Measurements from ENCODE around the gene SHANK3.

DNA sequence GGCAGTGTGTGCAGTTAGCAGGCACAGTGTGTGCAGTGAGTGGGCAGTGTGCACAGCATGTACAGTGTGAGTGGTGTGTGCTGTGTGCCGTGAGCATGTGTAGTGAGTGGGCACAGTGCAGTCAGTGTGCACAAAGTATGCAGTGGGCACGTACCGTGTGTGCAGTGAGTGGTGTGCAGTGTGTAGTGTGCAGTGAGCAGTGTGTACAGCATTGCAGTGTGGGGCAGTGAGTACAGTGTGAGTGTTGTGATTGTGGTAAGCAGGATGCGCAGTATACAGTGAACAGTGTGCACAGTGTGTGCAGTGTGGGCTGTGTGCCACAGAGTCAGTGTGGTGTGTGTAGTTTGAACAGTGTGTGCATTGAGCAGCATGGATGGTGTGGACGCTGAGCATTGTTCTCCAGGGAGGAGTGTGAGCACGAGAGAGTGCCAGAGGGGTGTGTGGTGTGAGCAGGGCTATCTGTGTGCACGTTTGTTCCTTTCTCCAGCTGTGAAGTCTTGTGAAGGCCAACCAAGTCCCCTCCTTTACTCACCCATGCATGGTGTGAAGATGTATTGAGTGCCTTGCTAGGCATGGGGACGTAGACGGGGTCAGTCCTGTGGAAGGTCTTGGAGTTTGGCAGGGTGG is 3.0 kb downstream of the SHANK3 start:
- TF ChIP-seq GATA2 (IDR thresholded peaks at IDR 0.05; ENCODE audit: low read depth, low read length), result no peak
- TF ChIP-seq GATA3 (IDR thresholded peaks at IDR 0.05; ENCODE audit: low read depth, low read length), result no peak

Measured in SH-SY5Y (cell line).